OCI-LY7 (cell line): Measurements from ENCODE around the gene TC2N.

Experiments used
- CTCF ChIP-seq: fragments of 200-600 bp; sonication (generic); conservative IDR thresholded peaks from 2 replicates; pipeline ENCODE4 v1.5.1; 2014; ENCODE audit warnings: mild to moderate bottlenecking, antibody characterized with exemption, low read length, moderate library complexity, mixed read lengths
- EZH2phosphoT487 ChIP-seq: fragments of 200-600 bp; sonication (generic); IDR thresholded peaks from 2 replicates; pipeline ENCODE4 v1.6.1; 2018; ENCODE audit warnings: low read depth, borderline replicate concordance, mild to moderate bottlenecking, mixed run types, antibody characterized with exemption, low read length, moderate library complexity, mixed read lengths

- TF ChIP-seq CTCF (no peak), EZH2phosphoT487 (no peak)
Measured at GRCh38 chr14:91780452-91780851, 86.9 kb downstream of the TC2N start.
